Measurements from ENCODE around the gene NRG2.

- no peak for TF ChIP-seq CTCF (IDR thresholded peaks at IDR 0.05)
- no peak for TF ChIP-seq POLR2A (IDR thresholded peaks at IDR 0.05)
Observed at GRCh38 chr5:139823757-139824355, 219.2 kb downstream of the NRG2 start.
